NCI-H748 (cell line): ENCODE measurements around the gene COX4I2.
"Not testable (repeated sequence)": the region's sequence is repeated elsewhere in the genome, so short reads cannot be mapped to it uniquely, and the experiment has no call there.

ENCODE experiments used
- DNase-seq: peaks from one replicate; lab custom pipeline; 2025; ENCODE audit not compliant: unreplicated experiment; lab: John Stamatoyannopoulos, UW

Gene COX4I2

DNA sequence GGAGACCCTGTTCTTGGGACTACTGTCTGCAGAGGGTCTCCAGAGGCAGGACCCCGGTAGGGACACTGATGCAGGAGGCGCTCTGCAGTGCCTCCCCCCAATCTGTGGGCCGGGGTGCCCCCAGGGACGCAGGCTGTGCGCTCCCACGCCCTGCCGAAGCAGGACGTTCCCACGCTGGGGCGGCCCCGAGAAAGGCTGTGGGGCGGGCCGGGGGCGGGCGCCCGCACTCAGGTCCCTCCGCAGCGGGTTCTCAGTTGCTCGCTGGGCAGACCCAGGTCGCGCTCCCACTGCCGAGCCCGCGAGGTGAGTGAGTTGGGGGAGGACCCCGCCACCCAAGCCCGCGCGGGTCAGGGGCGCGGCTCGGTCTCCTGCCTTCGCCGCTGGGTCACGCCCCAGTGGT is at the start of gene COX4I2:
Gene COX4I2, plus strand, starts transcription at position 253 of the 400 bp plus-strand sequence. CDS start 1,106 bp downstream, outside the sequence.
- no peak for DNase-seq

DNA sequence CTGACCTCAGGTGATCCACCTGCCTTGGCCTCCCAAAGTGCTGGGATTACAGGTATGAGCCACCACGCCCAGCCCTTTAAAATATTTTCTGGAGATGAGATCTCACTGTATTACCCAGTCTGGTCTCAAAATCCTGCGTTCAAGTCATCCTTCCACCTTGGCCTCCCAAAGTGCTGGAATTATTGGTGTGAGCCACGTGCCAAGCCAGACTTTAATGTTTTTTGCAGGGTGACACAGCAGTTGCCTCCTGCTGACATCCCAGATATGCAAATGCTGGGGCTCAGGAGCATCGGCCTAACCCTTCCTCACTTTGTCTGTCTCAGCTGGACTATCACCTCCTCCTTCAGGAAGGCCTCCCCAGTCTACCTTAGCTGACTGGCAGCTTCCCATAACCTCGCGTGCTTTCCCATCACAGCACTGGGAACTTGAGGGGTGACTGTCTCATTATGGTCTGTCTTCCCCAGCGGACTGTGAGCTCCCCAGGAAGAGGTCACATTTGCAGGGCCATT is 46.9 kb upstream of the COX4I2 start:
- no peak for DNase-seq

DNA sequence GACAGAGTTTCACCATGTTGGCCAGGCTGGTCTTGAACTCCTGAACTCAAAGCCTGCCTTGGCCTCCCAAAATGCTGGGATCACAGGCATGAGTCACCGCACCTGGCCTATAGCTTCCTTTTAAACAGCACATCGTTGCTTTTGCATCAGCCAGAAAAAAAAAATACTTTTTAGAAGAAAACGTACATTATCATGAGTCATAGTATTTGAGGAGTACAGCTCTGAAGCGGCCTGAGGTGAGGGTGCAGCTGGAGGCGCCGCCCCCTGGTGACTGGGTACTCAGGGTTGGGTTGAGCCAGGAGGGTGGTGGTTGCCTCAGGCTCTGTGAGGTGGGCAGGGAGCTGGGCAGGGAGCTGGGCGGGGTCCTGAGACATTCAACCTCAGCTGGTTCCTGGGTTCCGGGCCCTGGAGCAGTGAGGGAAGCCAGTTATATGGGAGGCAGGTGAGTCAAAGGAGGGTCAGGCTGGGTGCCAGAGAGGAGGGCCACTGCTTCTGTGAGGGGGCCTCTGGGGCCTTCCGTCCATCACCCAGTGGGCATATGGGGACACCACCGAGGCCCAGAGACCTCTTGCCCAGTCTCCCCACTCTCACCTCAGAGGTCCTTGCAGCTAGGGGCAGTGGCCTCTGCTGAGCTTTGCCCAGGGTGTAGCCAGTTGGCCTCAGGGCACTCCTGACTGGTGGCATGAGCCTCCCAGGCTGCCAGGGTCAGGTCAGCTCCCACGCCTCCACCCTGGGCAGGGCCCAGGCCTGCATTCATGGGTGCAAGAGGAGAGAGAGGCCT is 44.3 kb upstream of the COX4I2 start:
- DNase-seq, result no peak

DNA sequence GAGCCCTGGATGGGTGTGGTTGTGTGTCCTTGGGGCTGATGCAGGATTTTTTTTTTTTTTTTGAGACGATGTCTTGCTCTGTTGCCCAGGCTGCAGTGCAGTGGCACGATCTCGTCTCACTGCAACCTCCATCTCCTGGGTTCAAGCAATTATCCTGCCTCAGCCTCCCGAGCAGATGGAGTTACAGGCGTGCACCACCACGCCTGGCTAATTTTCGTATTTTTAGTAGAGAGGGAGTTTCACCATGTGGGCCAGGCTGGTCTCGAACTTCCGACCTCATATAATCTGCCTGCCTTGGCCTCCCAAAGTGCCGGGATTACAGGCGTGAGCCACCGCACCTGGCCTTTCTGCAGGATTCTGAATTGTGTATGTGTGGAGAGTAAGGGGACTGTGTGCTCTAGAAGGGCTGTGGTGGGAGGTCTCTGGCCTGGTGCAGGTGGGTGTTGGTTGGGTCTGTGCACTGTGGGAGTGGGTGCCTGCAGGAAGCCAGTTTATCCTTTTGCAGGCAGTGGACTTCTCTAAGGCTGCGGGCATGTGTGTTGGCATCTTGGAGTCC is 43.6 kb upstream of the COX4I2 start:
- no peak for DNase-seq

DNA sequence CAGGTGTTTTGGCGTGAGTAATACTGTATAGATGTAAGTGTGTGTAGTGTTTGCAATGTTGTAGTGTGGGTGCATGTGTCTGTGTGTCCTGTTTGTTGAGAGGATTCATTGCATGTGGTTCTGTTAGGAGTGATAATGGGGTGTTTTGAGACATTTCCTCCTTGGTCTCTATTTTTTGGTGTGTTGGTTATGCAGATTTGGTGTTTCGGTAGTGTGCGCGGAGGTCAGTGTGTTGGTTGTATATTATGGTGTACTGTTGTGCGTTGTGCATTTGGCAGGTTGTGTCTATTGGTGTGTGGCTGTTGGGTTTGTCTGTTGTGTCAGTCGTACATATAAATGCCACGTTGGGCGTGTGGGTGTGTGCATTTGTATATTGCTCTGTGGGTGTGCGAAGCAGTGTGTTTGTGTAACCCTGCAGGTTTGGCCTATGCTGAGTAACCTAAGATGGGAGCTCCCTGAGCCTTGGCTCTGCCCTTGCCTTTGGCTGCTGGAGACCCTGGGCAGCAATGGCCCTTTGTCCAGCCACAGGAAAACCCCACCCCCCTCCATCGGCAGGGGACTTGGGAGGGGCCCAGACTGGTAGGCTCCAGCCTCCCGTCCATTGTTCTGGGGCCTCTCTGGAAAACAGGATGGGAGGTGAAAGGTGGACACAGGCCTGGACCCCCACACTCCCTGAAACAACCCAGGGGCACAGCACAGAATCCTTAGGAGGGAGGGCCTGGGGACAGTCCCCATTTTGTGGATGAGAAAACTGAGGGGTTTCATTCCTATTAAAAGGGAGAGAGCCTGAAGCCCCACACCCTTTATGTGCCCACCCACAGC is 42.9 kb upstream of the COX4I2 start:
- peak; percentile 92 for DNase-seq

DNA sequence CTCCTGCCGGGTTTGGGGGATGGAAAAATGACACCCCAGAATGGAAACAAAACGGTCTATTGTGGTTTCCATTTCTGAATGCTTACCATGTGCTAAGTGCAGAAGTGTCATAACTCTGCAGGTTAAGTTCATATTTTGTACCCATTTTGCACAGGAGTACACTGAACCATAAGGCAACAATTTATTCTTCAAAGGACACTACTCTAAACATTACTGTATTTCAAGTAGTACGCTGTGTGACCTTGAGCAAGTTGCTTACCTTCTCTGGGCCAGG is 42.4 kb upstream of the COX4I2 start:
- DNase-seq, result no peak

- DNase-seq, result no peak
These were observed 41.9 kb upstream of the COX4I2 start for GRCh38 chr20:31595654-31596411.

DNA sequence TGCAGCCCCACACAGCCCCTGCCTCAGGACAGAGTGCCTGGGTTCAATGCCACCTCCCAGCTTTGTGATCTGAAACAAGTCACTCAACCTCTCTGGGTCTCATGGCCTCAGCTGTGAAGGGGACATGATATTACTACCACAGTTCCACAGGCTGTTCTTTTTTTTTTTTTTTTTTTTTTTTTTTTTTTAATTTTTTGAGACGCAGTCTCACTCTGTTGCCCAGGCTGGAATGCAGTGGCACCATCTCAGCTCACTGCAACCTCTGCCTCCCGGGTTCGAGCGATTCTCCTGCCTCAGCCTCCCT is 41.3 kb upstream of the COX4I2 start:
- not testable (repeated sequence) for DNase-seq

DNA sequence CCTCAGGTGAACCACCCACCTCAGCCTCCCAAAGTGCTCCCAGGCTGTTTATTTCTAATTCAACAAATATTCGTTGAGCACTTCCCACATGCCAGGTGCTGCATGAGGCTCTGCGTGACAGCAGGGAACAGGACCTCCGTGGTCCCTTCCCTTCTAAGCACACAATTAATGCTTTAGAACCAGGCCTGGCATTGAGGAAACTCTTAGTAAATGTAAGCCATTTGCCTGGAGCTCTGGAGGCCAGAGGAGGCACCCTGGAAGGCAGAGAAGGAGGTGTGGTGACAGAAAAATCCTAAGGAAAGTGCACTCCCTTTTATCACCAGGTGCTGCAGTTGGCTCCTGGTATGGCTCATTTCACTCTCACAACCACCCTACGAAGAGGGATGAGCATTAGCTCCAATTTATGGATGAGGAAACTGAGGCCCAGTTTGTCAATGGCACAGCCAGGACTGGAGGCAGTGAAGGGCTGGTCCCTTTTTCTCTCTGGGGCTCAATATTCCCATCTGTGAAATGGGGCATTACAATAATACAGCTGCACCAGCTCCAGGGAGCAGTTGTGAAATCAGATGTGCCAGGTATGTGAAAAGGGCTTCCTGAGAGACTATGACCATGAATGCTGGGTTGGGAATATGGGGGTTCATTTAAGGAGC is 40.8 kb upstream of the COX4I2 start:
- DNase-seq, result peak; percentile 72

- DNase-seq, result no peak
These were observed 40.2 kb upstream of the COX4I2 start for GRCh38 chr20:31597481-31597855.

DNA sequence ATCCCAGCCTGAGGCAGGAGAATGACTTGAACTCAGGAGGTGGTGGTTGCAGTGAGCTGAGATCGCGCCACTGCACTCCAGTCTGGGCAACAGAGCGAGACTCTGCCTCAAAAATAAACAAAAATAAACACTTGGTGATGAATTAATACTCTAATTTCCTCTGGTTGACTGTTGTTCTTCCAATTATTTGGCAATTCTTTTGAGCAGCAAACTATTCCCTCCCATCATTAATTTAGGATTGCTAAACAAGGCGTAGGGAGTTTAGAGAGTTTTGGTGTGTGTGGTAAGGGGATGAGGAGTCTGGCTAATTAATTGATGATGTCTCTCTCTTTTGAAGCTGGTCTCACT is 35.3 kb upstream of the COX4I2 start:
- DNase-seq, result no peak

GRCh38 chr20:31602779-31603441 is 34.8 kb upstream of the COX4I2 start:
- peak; percentile 45 for DNase-seq

GRCh38 chr20:31603822-31604566 is 33.7 kb upstream of the COX4I2 start:
- DNase-seq, result peak; percentile 100

DNA sequence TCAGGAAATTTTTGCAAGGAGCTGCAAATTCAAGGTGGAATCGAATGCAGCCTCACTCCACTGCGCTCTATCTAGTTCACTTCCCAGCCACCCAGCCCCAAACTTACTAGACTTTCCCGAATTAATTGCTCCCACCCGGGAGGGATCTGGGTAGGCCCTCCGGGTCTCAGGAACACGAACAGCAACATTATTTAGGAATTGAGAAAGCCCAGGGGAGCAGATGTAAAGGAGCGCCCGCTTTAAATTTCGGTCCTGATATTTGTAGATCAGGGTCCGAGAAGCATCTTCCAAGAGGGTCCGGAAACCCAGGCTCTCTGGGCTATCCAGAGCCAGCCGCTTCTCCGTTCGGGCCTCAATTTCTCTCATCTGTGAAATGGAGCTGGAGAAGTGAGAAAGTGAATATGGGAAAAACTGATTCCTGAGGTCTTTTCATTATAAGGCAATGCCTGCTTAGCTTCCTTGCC is 33.1 kb upstream of the COX4I2 start:
- peak; percentile 77 for DNase-seq

GRCh38 chr20:31605031-31605901 is 32.4 kb upstream of the COX4I2 start, which contains the start of gene ID1:
ID1 (plus strand) TSS chr20:31605289; CDS start chr20:31605388, 99 bp downstream.
- peak; percentile 98 for DNase-seq

- DNase-seq, result peak; percentile 56
These were observed 31.6 kb upstream of the COX4I2 start for GRCh38 chr20:31605902-31606803.

DNA sequence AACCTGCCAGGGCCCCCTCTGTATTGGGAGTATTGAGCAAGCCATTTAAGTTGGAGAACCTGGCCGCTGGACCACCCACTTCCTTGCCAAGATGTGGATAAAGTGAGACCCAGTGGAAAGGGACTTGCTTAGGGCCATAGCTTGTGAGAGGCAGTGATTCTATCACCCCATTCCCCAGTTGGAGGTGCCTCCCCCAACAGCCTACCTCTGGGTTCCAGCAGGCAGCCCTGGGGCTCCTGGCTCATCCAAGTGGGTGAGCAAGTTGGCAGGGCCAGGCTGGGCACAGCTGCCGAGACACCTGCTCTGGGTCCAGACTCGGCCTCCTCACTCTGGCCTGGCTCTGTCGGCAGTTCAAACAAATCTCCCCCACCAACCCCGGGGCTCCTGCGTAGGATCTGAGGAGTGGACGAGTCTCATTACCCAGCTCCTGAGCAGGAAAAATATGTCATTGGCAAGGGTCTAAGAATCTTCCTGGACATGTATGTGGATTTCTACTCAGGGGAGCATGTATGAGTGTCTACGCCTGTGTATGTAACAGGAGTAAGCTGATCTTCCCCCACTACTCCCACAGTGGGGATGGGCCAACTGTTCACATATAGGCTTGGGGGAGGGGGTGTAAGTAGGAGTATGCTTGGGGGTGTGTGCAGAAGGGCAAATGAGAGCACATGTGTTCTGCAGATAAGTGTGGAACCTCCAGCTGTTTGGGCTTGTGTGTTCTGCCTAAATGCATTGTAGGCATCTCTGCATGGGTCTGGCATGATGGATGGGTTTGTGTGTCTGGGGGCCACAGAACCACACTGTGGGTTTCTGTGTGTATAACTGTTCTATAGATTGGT is 30.7 kb upstream of the COX4I2 start:
- peak; percentile 85 for DNase-seq
